NCI-H1417 treated with DMSO at 0.1 percent for 48 hours (cell line): ENCODE results near the gene TBRG1.
A peak's percentile ranks its signal among the peaks of the same experiment; 100 is the strongest.

Experiments
- DNase-seq: peaks from one replicate; lab custom pipeline; 2025; lab: John Stamatoyannopoulos, UW

Gene TBRG1

GRCh38 chr11:124618863-124619262, 3.8 kb upstream of the TBRG1 start:
- no peak for DNase-seq

DNA sequence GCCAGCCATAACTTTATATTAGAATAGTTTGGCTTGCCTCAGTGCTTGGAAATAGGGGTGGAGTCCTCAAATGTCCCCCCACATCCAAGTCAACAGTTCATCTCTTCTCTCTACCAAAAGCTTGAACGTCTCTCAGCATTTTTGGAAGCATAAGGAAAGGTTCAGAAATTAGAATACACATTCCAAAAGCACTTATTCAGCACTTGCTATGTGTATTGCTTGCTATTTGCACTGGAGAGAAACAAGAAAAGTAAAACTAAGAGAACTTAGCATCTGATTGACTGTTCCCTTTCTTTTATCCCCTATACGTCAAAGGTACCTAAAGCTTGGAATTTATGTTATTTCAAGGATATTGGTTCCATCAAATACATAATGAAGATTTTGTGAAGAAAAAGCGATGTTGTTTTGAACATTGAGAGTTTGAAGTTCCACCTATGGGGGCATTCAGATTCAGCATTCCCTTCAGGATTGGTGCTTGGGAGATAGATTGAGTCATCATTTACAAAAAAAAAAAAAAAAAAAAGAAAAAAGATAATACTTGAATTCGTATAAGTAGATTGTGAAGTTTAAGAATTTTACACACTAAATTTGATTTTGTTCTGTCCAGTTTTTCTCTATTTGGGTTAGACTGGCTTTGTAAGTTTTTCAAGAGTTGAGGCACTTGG, 1.3 kb downstream of the TBRG1 start:
- no peak for DNase-seq

DNA sequence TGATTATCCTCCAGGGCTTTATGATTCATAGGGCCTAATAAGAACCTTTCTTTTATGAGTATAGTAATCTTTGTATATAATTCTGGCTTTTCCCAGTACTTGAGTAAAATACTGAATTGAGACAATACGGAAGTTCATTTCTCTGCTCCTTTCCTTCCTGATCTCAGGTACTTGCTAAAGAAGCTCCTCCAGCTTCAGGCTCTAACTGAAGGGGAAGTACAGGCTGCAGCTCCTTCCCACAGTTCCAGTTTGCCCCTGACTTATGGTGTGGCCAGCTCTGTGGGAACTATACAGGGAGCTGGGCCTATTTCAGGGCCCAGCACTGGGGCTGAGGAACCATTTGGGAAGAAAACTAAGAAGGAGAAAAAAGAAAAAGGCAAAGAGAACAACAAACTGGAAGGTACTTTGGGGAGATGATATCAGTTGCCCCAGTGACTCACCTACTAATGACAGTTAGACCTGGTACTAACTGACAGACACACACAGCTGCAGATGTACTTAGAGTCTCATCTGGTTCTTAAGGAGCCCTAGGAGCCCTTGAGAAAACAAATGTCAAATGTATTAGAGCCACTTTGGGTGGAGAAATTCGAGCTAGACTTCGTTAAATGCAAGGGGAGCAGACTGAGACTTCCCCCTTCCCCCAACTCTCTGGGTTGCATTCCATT, 3.0 kb downstream of the TBRG1 start:
- DNase-seq: no peak

DNA sequence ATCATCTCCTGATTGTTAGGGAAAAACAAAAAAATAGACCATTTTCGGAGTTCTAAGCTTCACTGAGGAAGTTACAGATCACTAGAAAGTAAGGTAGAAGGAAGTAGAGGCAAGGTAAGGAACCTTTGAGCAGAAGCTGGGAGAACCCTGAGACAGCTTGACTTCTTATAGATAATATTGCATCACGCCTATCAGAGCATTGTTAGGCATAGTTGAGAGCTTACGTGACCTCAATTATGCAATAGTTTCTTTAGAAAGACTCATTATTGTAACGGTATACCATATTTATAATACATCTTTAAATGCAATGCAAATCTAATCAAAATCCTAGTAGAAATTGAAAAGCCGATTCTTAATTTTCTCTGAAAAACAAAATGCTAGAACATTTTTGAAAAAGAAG, 4.9 kb downstream of the TBRG1 start:
- no peak for DNase-seq

GRCh38 chr11:124629961-124630360, 7.3 kb downstream of the TBRG1 start:
- DNase-seq: no peak

GRCh38 chr11:124633355-124633754, 10.7 kb downstream of the TBRG1 start:
- DNase-seq: no peak

GRCh38 chr11:124635932-124636331, 13.3 kb downstream of the TBRG1 start:
- DNase-seq: no peak

DNA sequence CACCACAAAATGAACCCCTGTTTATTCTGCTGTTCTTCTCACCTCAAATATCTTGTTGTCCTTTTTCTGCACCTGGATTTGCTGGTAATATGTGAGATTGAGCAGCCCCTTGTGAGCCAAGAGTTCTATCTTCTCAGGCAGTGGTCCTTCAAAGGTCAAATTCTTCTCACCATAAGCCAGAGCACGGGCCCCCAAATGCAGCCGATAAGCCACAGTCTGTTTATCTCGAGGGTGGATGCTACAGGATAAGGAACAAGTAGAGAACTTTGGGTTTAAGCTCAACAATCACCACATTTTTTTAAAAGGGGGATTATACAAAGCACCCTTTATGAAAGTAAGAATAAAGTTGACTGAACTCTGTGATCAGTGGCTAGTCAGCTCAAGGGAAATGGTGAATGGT, 15.8 kb downstream of the TBRG1 start:
- no peak for DNase-seq

DNA sequence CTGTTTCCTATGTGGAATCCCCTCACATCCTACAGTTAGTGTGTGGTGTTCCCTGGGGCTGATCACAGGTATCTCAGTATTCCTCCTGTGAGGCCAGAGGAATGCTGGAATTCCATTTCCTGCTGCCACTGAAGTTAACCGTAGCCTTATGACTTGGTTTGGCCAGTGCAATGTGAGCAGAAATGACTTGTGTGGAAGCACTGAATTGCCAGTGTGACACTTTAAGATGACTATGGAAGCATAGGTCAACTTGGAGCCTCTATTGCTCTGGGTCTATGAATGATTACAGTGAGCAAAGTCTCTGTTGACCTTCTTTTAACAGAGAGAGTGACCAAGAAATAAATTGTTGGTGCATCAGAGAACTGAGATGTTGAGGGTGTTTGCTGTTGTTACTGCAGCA, 16.5 kb downstream of the TBRG1 start:
- DNase-seq: no peak

DNA sequence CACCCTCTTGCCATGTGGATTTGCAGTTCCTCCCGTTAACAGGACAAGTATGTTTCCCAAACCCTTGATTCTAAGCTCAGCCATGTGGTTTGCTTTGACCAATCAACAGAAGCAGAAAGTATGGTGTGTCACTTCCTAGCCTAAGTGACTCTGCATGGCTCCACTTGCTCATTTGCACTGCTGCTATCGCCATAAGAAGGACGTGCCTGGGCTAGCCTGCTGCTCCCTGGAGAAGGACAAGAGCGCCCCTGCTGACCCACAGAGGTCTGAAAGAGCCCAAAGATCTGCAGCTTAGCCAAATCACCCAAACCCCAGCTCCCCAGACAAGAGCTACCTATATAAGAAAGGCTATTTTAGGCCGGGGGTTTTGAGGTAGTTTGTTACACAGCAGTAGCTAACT, 18.0 kb downstream of the TBRG1 start:
- no peak for DNase-seq

DNA sequence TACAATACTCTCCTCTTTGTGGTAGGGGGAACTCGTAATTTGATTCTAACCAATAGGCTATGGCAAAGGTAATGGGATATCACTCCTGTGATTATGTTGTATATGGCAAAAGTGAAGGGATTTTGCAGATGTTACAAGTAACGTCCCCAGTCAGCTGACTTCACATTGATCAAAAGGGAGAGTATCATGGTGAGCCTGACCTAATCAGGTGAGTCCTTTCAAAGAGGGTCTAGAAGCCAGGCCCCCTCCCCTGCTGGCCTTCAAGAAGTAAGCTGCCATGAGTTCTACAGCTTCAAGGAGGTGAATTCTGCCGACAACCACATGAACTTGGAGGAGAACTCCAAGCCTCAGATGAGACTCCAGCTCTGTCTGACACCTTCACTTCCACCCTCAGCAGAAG, 20.0 kb downstream of the TBRG1 start:
- DNase-seq: no peak

GRCh38 chr11:124643042-124643604, 20.5 kb downstream of the TBRG1 start:
- DNase-seq: no peak

DNA sequence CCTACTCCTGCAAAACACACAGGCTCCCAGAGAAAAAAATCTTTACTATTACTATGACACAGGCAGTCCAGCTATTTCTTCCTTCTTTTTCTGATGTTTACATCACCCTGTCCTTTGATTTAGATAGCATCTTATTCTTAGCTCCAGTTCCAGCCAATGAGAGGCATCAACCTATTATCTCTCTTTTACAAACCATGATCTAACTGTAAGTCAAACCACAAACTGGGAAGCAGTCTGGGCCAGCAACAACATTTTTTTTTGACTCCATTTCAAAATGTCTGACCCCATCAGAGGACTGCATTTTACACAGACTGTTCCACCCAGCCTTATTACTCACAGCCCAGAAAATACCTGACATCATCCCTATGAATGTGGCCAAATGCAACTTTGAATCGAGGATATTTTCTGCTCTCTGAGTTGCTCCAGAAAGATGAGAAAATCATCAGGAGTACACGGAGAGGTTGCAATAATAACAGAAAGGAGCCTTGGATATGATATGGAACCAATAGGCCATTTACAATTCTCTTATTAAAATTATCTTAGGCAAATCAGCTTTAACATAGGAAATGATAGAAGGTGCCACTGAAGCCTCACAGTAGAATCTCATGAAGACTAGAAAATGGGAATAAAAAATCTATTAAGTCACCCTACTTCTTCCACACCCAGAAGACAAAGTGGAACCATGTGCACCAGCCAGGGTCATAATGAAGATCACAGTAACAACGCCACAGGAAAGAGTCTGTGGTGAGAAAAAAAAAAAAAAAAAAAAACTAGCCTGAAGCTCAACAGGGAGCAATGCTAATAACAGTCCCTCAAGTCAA, 21.2 kb downstream of the TBRG1 start:
- DNase-seq: no peak

GRCh38 chr11:124644426-124645280, 22.0 kb downstream of the TBRG1 start:
- peak; percentile 28 for DNase-seq

GRCh38 chr11:124646148-124646547, 23.5 kb downstream of the TBRG1 start:
- DNase-seq: no peak

- DNase-seq: no peak
These were observed 25.9 kb downstream of the TBRG1 start for GRCh38 chr11:124648610-124649009.

GRCh38 chr11:124656774-124657630, 34.3 kb downstream of the TBRG1 start:
- DNase-seq: peak; percentile 52

- no peak for DNase-seq
These were observed 35.2 kb downstream of the TBRG1 start for GRCh38 chr11:124657904-124658303.

DNA sequence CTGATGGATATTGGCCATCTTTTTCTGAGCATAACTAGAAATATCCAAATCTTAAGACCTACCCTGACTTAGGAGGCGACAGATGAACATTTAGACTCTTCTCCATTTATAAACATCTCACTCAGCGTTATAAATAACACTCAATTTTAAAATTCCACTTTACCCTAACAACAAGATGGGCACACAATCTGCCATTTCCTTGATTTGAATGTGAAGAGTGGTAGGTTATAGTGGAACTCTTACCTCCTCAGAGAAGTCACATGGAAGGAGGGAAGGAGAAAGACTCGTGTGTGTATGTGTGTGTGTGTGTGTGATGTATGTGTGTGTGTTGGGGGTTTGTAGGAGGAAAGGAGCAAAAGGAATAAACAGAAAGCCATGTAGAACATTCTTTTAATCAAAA, 35.8 kb downstream of the TBRG1 start:
- no peak for DNase-seq

DNA sequence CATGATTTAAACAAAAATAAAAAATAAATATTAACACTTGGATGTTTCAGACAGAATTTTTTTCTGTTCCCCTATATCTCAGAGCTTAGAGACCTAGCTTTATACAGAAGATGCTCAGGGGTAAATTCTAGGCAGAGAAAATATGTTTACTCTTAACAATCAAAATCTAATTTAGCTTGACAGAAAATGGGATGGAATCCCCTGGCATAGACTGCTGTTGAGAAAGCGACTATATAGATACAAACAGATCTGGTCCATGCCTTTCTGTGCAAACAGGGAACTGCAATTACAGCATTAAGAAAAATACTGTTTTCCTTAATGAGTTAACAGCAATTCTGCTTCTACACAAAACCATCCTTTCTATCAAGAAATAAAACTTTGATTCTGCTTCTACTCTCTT, 36.3 kb downstream of the TBRG1 start:
- no peak for DNase-seq

- DNase-seq: no peak
These were observed 38.9 kb downstream of the TBRG1 start for GRCh38 chr11:124661553-124661952.
